ENCODE measurements around the gene CUL7.
"Not testable (repeated sequence)": the region's sequence is repeated elsewhere in the genome, so short reads cannot be mapped to it uniquely, and the experiment has no call there.

CUL7 gene

DNA sequence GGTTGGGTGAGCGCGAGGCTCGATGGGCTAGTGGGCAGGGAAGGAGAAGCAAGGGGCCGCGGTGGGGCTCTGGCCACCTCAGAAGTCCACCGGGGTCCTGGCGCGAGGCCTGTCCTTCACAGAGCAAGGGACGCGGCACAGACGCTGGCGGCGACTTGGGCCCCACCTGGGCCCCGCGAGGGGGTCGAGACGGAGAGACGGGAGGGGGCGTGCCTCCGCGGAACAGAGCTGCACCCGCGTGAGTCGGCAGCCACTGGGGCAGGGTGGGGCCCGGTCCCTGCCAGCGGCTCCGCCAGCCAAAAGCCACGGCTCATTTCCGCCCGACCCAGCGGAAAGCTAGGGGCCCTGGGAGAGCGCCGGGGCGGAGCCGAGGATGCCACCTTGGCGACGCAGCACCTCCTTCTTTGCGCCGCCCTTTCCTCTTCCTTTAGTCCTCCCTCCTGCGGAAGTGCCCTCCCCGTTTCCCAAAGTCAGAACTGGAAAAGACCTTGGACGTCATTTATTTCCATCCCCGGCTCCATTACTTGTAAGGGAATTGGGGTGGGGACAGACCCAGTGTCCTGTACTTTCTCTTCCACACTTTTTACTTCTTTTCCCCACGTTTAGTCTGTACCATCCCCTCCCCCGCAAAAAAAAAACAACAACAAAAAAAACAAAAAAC, at the start of gene CUL7:
Gene CUL7, minus strand, starts transcription at position 307 of the 661 bp plus-strand sequence. CDS start 1,063 bp downstream, outside the sequence.
- DNase-seq (ENCODE audit: low read depth in 3 of 3), result peak; percentile 73 to 78 (median 75)

DNA sequence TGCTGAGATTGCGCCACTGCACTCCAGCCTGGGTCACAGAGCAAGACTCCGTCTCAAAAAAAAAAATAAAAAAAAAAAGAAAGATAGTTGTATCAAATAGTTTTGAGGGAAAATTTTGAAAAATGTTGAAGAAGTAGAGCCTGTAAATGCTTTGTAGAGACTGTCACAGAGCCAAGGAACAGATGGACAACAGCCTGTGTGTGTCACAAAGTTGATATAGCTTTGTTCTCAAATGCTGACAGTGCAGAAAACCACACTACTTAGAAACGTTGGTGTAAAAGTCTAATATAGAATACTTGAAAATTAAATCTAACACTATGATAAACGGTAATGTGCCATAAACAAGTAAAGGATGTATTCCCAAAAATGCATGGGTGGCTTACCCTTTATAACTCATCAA, 47.8 kb upstream of the CUL7 start:
- no peak for DNase-seq (ENCODE audit: low read depth in 3 of 3)

DNA sequence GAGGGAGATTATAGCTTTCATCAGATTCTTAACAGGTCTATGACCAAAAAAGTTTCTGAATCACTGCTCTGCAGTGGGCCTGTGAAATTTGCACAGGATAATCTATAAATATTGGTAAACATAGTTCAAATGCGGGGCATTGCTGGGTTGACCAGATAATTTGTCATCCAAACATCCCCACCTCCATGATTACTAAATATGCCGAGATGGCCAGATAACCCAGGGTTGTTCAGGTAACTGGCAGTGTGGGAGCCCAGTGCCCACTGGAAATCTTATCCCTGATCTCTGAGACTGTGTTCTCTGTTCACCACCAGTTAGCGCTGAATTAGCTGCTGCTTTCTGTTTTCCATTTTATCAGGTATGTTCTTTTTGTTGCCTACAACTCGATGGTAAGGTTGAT, 43.9 kb upstream of the CUL7 start:
- no peak for DNase-seq (ENCODE audit: low read depth in 3 of 3)

DNA sequence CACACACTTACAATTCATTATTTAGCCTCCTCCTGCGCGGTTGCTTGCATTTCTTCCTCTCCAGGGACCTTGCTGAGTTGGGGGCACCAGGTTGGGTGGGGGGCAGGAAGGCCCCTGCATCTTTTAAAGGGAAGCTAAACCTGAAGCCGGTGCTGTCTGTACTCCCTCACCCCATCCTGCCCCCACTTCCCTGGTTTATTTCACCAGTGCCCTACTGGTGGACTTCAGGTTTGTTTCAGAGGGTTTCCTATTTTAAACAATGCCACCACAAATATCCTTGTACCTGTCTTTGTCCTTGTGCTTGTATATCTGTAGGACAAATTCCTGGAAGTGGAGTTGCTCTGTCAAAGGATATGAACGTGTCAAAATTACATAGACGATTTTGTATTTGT, 43.4 kb upstream of the CUL7 start:
- no peak for DNase-seq (ENCODE audit: low read depth in 3 of 3)

DNA sequence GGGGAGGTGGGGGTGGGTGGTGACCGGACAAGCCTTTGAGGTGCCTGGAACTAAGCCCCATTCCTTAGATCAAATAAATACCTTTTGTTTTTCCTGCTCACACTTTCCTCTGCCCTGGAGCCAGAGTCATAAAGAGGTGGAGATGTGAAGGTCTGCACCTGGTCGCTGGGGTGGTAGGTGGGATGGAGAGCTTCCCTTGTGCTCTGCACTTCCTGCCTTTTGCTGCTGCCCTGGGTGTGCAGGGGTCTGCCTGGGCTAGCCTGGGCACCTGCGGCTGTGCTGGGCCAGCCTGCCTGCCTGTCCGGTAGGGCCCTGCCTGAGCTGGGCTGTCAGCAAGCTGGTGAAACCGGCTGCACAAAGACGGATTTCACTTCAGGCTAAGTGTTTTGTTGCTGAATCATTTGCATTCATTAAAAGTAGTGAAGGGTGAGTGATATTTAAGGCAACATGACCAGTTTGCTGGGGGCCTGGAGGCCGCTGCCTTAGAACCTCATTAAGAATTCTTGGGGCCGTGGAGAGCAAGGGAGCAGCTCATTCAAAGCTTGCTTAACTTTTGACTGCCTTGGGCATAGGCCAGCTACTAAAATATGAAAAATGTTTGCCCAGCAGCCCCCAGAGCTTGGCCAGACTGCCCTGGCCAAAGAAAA, 42.9 kb upstream of the CUL7 start:
- DNase-seq (ENCODE audit: low read depth in 3 of 3), result no peak

DNA sequence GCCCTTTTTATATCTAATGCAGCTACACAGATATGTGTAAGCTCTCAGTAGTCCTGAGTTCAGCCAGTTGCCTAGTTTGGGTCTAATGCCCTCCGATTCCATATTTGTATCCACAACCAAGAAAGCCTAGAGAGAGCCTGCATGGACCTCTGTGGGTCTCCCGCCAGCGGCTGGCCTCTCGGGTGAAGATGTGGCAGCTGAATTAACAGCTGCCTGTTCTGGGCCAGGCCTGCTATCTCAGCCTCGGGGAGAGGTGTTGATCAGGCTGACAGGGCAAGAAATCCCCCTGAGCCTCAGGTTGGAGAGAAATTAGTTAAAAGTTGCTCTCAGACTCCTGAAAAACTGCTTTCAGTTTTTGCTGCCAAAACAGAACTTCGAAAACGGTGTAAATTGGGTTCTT, 42.3 kb upstream of the CUL7 start:
- DNase-seq (ENCODE audit: low read depth in 3 of 3), result no peak

DNA sequence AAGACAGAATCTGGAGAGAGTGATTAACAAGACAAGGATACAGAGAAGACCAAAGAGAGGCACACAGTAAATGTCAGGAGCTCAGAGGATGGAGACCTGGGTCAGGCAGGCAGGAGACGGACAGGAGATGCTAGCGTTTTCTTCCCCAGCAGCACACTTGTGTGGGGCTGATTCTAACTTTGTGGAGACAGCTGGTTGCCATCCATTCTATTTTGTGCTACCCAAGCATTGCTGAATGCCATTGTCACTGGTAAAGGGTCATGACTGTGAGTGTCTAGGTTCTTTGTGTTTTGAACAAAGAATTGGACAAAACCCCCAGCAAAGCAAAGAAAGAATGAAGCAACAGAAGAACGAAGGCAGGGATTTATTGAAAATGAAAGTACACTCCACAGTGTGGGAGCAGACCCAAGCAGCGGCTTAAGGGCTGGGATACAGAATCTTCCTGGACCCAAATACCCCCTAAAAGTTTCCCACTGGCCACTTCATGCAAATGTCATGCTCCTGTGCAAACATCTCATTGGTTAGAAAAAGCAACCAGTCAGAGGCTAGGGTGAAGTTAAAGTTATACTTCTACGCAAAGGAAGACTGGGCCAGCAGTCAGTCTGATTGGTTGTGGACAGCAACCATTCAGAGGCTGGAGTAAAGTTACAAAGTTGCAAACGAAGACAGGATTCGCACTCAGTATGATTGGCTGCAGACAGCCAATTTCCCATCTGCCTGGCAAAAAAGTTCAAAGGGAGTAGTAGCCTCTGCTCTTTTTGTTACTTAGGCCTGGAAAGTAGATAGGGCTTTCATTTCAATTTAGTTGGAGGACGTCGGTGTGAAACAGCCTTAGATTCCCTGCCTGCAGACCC, 40.0 kb upstream of the CUL7 start:
- no peak for DNase-seq (ENCODE audit: low read depth in 3 of 3)

DNA sequence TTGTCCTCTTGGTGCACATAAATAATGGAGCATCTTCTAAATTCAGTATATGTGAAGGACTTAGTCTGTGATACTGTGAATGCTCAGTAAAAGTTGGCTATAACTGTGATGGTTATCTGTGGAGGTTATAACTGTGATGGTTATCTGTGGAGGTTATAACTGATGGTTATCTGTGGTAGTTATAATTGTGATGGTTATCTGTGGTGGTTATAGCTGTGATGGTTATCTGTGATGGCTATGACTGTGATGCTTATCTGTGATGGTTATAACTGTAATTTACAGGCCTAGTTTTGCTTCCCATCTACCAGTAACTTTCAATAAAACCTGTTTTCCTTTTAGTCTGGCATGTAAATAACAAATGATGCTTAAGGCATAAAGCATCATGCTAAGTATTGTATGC, 39.0 kb upstream of the CUL7 start:
- no peak for DNase-seq (ENCODE audit: low read depth in 3 of 3)

DNA sequence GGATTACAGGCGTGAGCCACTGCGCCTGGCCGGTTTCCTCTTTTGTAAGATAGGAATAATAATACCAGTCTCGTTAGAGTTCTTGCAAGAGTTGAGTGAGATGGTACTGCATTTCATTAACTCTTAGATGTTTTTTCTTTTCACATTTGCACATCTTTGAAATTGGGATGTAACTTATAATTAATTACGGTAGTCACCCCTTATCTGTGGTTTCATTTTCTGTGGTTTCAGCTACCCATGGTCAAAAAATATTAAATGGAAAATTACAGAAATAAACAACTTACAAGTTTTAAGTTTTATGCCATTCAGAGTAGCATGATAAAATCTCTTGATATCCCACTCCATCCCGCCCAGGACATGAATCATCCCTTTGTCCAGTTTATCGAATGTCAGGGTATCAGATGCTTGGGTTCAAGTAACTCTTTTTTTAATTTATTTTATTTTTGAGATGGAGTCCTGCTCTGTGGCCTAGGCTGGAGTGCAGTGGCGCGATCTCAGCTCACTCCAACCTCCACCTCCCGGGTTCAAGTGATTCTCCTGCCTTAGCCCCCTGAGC, 37.9 kb upstream of the CUL7 start:
- no peak for DNase-seq (ENCODE audit: low read depth in 3 of 3)

DNA sequence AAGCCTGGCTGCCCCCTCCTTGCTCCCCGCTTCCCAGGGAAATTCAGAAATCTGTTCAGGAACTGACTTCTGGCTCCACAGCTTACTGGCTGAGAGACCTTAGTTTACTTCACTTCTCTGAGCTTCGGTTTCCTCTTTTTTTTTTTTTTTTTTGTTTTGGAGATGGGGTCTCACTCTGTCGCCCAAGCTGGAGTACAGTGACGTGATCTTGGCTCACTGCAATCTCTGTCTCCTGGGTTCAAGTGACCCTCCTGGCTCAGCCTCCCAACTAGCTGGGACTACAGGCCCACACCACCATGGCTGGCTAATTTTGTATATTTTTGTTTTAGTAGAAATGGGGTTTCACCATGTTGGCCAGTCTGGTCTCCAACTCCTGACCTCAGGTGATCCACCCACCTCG, 37.4 kb upstream of the CUL7 start:
- DNase-seq (ENCODE audit: low read depth in 3 of 3), result no peak

DNA sequence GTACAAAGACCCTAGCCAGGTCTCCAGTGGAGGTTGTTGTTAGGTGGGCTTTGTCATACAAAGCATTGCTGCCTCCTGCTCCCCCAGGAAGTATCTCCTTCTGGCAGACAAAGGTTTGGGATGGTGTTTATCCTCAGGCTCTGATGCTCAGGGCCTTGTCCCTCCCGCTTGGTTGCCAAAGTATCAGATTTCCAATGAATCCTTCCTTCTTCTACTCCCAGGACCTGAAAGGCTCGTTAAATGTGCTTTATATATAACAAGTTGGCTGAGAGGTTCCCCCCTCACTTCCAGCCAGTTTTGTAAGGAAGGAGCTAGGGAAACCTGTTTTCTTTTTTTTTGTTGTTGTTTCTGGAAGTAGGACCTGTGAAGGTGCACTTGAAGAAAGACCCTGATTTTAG, 36.9 kb upstream of the CUL7 start:
- no peak for DNase-seq (ENCODE audit: low read depth in 3 of 3)

DNA sequence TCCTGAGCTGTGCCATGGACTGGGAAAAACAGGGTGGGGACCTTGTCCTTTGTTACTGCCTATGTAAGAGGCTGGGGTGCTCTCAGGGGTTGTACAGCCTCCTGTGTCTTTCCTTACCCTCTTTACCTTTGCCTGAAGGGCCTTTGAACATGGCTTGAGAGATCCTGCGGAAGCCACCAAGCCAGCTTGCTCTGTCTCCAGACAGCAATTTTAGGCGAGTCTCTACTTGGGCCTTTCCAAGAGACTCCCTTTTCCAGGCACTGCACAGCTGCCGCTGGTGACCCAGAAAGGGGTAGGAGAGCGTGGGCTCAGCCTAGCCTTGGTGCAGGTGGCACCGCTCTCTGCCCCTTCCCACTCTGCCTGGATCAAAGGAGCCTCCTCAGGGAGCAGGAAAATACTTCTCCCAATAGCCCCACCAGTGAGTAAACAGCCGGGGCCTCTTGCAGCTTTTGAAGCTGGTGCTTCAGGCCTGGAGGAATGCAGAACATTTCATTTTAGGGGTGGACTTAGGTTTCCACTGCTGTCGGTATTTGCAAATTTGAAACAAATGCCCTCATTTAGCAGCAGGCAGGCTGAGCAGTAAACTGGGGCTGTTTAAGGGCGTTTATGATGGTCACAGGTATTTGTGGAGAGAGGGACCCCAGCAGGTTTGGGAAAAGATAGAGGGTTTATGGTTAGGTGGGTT, 36.4 kb upstream of the CUL7 start:
- DNase-seq (ENCODE audit: low read depth in 3 of 3), result no peak

DNA sequence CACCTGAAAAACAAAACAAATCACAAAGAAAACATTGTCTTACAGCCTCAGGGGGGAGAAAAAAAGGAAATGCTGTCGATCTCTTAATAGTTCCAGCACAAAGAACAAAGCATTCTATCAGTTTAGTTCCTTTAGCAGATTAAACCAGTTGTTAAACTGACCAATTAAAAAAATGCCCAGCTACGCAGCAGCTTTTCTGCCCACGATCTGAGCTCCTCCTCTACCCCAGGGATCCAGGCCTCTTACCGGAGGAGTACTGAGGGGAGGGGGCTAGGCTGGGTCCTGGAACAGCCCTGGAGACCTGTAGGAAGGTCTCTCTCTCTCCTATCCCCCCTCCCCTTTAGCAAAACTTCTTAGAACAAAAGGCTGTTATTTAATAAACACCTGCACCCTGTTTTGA, 35.8 kb upstream of the CUL7 start:
- DNase-seq (ENCODE audit: low read depth in 3 of 3), result no peak

DNA sequence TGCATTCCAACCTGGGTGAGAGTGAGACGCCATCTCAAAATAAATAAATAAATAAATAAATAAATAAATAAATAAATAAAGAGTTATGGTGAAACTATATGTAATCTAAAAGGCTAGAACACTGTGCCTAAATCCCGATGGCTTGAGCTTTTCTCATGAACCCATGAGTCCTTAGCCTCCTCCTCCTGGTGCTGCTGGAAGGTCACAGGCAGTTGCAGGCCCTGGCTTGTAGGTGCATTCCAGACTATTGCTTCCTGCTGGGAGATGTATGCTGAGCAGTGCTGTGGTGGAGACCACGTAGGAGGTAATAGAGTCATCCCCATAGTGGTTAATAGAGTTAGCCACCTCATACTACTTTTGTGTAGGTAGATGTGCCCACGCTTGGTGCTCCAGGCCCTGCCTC, 35.0 kb upstream of the CUL7 start:
- DNase-seq (ENCODE audit: low read depth in 3 of 3), result no peak

DNA sequence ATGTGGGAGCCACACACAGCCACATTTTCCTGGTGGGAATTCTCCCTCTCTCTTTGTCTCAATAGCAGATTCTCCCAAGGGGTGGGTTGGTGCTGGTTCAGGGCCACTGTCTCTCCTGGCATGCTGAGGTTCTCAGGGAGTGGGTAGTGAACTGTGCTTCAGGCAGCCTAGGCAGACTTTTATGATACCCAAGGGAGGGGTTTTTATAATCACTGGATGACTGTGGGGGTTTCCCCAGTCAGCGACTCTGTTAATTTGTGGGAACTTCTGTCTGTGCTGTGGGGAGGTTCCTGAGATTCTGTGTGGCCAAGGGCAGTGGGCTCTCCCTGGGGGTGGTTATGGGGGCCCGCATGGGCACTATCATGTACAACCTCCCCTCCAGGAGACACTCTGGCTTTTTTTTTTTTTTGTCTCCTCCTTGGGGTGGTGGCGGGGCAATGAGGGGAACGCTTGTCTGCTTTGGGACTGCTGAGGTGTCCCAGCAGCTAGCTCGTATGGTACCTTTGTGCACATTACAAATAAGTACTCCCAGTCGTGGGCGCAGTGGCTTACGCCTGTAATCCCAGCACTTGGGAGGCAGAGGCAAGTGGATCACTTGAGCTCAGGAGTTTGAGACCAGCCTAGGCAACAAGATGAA, 32.5 kb upstream of the CUL7 start:
- no peak for DNase-seq (ENCODE audit: low read depth in 3 of 3)

DNA sequence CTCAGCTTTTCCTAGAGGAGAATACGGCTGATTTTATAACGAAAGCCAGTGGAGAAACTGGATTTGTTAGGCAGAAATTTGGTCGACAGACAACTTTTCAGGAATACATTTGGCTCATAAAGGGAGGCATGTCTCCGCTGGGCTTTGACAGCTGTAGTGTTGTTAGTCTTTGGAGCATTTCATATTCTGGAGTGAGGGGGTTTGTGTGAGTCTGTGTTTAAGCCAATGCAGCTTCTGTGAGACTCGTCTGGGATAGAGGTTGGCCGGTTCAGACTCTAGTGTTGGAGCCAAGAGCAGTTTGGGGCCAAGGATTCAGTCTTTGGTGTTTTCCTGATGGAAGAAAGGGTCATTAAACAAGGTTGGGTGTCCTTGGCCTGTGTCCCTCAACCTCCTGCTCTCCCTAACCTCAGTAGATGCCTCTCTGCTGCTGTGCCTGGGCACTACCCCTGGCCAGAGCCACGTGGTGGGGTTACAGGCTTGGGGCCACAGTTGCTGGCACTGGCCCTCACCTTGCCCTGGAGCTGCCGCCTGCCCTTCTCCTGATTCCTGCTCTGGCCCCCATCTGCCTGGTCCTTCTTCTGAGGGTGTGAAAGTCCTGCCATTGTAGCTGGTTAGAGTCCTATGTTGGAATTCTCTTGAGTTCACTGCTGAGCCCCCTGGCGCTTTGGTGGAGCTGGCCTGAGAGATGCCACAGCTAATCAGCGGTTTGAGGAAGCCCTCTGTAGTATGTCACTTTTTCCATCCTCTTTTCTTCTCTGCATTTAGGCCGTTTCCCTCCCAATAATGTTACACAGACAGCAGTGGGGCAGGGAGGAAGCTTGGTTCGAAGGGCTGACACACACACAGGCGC, 29.4 kb upstream of the CUL7 start:
- no peak for DNase-seq (ENCODE audit: low read depth in 3 of 3)

DNA sequence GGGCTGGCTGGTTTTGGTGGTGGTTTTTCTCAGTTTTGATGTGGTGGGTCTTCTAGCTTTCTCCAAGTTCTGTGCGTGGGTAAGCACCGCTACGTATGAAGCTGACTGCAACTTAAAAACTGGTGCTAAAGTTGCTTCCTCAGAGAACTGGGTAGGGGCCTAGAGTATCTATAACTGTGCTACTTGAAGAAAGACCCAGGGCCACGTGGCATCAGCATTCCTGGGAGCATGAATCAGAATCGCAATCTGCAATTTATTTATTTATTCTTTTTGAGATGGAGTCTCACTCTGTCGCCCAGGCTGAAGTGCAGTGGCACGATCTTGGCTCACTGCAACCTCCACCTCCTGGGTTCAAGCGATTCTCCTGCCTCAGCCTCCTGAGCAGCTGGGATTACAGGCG, 28.3 kb upstream of the CUL7 start:
- not testable (repeated sequence) for DNase-seq (ENCODE audit: low read depth in 3 of 3)

DNA sequence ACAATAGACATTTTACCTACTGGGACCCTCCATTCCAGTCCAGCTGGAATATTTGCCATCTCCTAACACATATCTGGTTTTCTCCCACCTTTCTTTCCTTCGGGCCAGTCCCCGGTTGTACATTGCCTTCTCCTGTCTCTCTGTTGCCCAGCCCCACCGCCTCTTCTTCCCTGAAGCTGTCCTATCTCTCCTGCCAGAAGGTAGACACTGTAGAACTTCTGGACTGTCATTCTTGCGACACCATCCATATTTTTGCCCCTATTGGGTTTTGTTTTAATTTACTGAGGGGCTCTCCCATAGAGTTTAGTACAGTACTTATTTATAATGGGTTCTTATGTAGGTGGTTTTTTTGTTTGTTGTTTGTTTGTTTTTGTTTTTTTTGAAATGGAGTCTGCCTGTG, 27.4 kb upstream of the CUL7 start:
- DNase-seq (ENCODE audit: low read depth in 3 of 3), result no peak

DNA sequence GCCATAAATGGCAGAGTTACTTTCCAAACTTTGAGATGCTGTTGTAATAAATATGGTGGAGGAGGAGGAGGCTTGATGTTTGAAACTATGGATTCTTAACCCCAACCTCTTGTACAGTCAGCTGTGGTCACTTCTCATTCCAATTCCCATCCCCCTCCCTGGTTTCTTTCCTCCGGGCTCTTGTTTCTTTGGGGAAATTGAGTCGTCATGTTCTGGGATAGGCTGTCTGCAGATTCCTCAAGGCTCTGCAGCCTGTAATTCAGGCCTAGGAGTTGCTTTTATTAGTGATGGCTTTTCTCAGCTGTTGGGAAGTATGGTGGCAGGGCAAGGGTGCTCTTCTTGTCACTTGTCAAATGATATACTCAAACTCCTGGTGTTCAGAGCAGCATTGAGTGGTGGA, 25.0 kb upstream of the CUL7 start:
- DNase-seq (ENCODE audit: low read depth in 3 of 3), result no peak

DNA sequence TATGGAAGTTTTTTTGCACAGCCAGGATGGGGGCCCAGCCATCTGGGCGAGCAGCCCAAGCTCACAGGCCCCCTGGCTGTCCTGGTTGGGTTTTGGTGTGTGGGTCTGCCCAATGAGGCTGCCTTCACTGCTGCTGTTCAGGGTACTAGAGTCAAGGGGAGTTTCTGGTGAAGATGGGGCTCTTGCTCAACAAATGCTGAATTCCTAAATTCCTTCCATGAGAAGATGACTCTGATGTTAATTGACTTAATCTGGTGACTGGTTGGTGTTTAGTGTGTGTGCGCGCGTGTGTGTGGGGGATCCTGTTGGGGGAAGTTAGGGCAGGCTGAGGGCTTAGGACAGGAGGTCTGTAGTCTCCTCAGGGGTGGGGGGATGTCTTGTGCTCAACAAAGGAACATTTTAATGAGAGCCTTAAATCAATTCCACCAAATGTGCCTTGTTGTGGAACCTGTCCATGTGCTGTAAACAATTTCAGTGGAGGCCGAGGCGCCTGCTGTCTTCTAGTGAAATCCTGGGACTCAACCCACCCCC, 24.4 kb upstream of the CUL7 start:
- no peak for DNase-seq (ENCODE audit: low read depth in 3 of 3)
